PC-9 (cell line): Measurements from ENCODE around the gene RICTOR. TPM values are rescaled to one million over a fixed set of nuclear protein-coding genes. Genes with fewer than 3 reads are reported as not detected.

Experiments
- BruUV-seq: library from RNA; stranded (reverse); fragments of 400-500 nt; replicated peaks from 2 replicates; lab custom pipeline; 2021; lab: Mats Ljungman, UMichigan
- CTCF ChIA-PET: fragments of 300-600 bp; sonication (Branson Sonifier 250); formaldehyde crosslinking; loops from one replicate; lab custom pipeline; 2022; ENCODE audit warnings: antibody characterized with exemption; lab: Charles Lee
- POLR2A ChIA-PET: fragments of 300-600 bp; sonication (Branson Sonifier 250); formaldehyde crosslinking; loops from one replicate; lab custom pipeline; 2022; ENCODE audit warnings: antibody characterized with exemption; ENCODE audit not compliant: unreplicated experiment; lab: Charles Lee
- DNase-seq, 2 experiments: peaks; one replicate each; pipeline versions ENCODE4 v3.0.0 to v3.0.0-alpha.2; 2015 to 2022; ENCODE audit warnings: mixed read lengths in 1 of 2
- H2AFZ ChIP-seq: fragments of 200-600 bp; sonication (generic); 2 replicates; pipeline ENCODE4 v1.8.1; 2017; ENCODE audit warnings: antibody characterized with exemption
- H3F3A ChIP-seq: fragments of 200-600 bp; sonication (generic); 2 replicates; pipeline ENCODE4 v1.8.1; 2017; ENCODE audit warnings: antibody characterized with exemption, mild to moderate bottlenecking, low read depth; ENCODE audit not compliant: insufficient read depth
- H3K27ac ChIP-seq: fragments of 200-600 bp; sonication (generic); 2 replicates; pipeline ENCODE4 v1.6.1; 2016; ENCODE audit warnings: mixed run types
- H3K27me3 ChIP-seq: fragments of 200-600 bp; sonication (generic); 2 replicates; pipeline ENCODE4 v1.6.1; 2016; ENCODE audit warnings: low read depth, mixed run types; ENCODE audit not compliant: insufficient read depth
- H3K36me3 ChIP-seq: fragments of 200-600 bp; sonication (generic); 2 replicates; pipeline ENCODE4 v1.6.1; 2016; ENCODE audit warnings: low read depth, mixed run types
- H3K4me1 ChIP-seq: fragments of 200-600 bp; sonication (generic); replicated peaks from 2 replicates; pipeline ENCODE4 v1.6.1; 2016; ENCODE audit warnings: mixed run types; ENCODE audit not compliant: insufficient read depth
- H3K4me2 ChIP-seq: fragments of 200-600 bp; sonication (generic); 2 replicates; pipeline ENCODE4 v1.6.1; 2017; ENCODE audit warnings: mixed run types
- H3K4me3 ChIP-seq: fragments of 200-600 bp; sonication (generic); 2 replicates; pipeline ENCODE4 v1.6.1; 2016; ENCODE audit warnings: mixed run types
- H3K79me2 ChIP-seq: fragments of 200-600 bp; sonication (generic); 2 replicates; pipeline ENCODE4 v1.6.1; 2017; ENCODE audit warnings: low read depth, mixed run types
- H3K9me2 ChIP-seq: fragments of 200-600 bp; sonication (generic); 2 replicates; pipeline ENCODE4 v1.8.1; 2017; ENCODE audit warnings: mild to moderate bottlenecking; ENCODE audit not compliant: insufficient read depth
- H3K9me3 ChIP-seq: fragments of 200-600 bp; sonication (generic); 2 replicates; pipeline ENCODE4 v1.8.1; 2016; ENCODE audit warnings: low read depth; ENCODE audit not compliant: insufficient read depth
- H4K20me1 ChIP-seq: fragments of 200-600 bp; sonication (generic); 2 replicates; pipeline ENCODE4 v1.8.1; 2017; ENCODE audit not compliant: insufficient read depth
- EZH2 ChIP-seq: fragments of 200-600 bp; sonication (generic); IDR thresholded peaks from 2 replicates; pipeline ENCODE4 v1.8.0; 2017; ENCODE audit warnings: antibody characterized with exemption, low read depth
- intact Hi-C: fragments of 100-400 bp; cut with micrococcal nuclease; formaldehyde crosslinking; loops from one replicate; pipeline ENCODE4 v1.10.0; 2022; ENCODE audit not compliant: unreplicated experiment
- total RNA-seq: library from RNA; stranded (reverse); gene quantifications from 2 replicates; pipeline ENCODE4 v1.2.3, GENCODE V29; 2021
- TF ChIP-seq, protein P1 (sequence below): fragments of 200-600 bp; sonication (generic); conservative IDR thresholded peaks from 2 replicates; pipeline ENCODE4 v1.6.1; 2017; ENCODE audit warnings: mixed run types, antibody characterized with exemption, mild to moderate bottlenecking, moderate library complexity

RICTOR gene
- total RNA-seq, 1 experiment from 2014 or later = 103 TPM

DNA sequence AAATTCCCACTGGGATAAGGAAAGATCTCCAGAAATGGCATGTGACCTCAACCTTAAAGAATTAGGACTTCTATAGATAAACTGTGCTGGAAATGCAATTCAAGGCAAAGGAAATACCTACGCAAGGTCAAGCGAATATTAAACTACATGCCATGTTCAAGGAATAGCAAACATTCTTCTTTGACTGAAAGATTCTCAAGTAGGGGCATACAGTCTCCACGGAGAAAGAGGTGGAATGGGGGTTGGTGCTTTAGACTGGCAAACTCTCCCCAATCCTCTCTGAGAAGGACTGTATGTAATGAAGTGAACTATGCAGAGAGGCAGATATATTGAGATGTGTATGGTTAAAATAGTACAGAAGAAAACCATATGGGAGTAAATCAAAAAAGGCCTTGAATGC, 6.1 kb downstream of the RICTOR start:
- Histone ChIP-seq H3K4me2 (no peak overlapping the region), H3K4me1 (peaks cover 17% of the 10 kb centered on the region), H3K27ac (no peak overlapping the region), H3K9me3 (no peaks in the 10 kb centered on the region), H4K20me1 (peaks cover 32% of the 10 kb centered on the region), H3K4me3 (no peak overlapping the region), H3K36me3 (peaks cover 55% of the 10 kb centered on the region), H3F3A (peaks cover 8% of the 10 kb centered on the region), H3K79me2 (peaks cover 99% of the 10 kb centered on the region), H2AFZ (no peak overlapping the region), H3K9me2 (no peaks in the 10 kb centered on the region), H3K27me3 (no peaks in the 10 kb centered on the region)
- DNase-seq = no peak
- BruUV-seq = no TSS peak
- no peak for TF ChIP-seq EZH2
- intact Hi-C loops = no loop called here
- POLR2A ChIA-PET = no interaction called here
- CTCF ChIA-PET = interaction anchor here (0.6 kb wide), 1 partner anchor 746 kb away, joined by 5 read pairs; no protein-coding TSS in a partner anchor

DNA sequence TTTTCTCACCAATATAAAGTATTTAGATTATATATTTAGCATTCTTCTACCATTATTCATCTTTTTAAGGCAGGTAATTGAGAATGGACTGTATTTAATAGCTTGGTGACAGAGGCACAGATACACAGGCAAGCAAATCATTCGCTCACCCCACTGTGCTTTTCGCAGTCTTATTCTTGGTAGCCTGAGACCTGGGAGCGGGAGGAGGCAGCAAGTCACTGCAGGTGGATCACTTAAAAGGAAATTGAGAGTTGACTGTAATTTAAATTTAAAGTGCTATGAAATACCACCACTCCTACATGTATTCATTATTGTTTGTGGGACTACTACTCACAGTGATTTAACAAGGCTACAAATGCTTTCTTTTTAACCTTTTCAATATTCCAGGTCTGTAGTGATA, 9.7 kb downstream of the RICTOR start:
- no peaks in the 10 kb centered on the region for H3K9me2 ChIP-seq
- peaks cover 58% of the 10 kb centered on the region for H4K20me1 ChIP-seq
- BruUV-seq = no TSS peak
- no peaks in the 10 kb centered on the region for H3K9me3 ChIP-seq
- no peak overlapping the region for H3K27ac ChIP-seq
- H3K27me3 ChIP-seq = no peaks in the 10 kb centered on the region
- ChIA-PET POLR2A (no interaction called here), CTCF (no interaction called here)
- intact Hi-C loops = no loop called here
- peaks cover 100% of the 10 kb centered on the region for H3K79me2 ChIP-seq
- no peak overlapping the region for H3K4me3 ChIP-seq
- no peak overlapping the region for H2AFZ ChIP-seq
- H3K36me3 ChIP-seq = peaks cover 61% of the 10 kb centered on the region
- no peak overlapping the region for H3K4me2 ChIP-seq
- TF ChIP-seq, protein P1, sequence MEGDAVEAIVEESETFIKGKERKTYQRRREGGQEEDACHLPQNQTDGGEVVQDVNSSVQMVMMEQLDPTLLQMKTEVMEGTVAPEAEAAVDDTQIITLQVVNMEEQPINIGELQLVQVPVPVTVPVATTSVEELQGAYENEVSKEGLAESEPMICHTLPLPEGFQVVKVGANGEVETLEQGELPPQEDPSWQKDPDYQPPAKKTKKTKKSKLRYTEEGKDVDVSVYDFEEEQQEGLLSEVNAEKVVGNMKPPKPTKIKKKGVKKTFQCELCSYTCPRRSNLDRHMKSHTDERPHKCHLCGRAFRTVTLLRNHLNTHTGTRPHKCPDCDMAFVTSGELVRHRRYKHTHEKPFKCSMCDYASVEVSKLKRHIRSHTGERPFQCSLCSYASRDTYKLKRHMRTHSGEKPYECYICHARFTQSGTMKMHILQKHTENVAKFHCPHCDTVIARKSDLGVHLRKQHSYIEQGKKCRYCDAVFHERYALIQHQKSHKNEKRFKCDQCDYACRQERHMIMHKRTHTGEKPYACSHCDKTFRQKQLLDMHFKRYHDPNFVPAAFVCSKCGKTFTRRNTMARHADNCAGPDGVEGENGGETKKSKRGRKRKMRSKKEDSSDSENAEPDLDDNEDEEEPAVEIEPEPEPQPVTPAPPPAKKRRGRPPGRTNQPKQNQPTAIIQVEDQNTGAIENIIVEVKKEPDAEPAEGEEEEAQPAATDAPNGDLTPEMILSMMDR = no peak
- no peak for TF ChIP-seq EZH2
- H3K4me1 ChIP-seq = no peaks in the 10 kb centered on the region; the same call in 1 of the 2 replicates
- H3F3A ChIP-seq = no peaks in the 10 kb centered on the region; the same call in 1 of the 2 replicates
- DNase-seq = no peak

DNA sequence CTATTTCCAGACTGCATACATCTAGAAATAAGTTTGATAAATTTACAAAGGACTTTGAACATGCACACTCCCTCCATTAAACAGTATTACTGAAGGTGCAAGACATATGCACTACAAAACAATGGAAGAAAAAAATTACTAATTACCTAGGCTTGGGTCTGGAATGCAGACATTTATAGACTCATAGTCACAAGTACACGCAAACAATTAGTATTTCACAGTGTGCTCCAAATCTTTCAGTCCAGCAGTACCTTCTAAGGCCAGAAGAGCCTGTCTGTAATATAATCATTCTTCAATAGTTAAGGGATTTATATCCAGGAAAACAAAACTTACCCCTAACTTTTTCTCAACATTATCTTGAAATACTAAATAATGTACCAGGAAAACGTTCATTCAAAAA, 11.2 kb downstream of the RICTOR start:
- peaks cover 61% of the 10 kb centered on the region for H4K20me1 ChIP-seq
- H3K4me1 ChIP-seq = no peaks in the 10 kb centered on the region; the same call in 1 of the 2 replicates
- intact Hi-C loops = no loop called here
- H3K27ac ChIP-seq = 0 out of 2 replicates have a peak overlapping the region, but pooled peaks have one; percentile 0
- ChIA-PET CTCF (no interaction called here), POLR2A (interaction anchor here (0.6 kb wide), 1 partner anchor 192 kb away, joined by 3 read pairs; no protein-coding TSS in a partner anchor)
- no peak for DNase-seq
- no TSS peak for BruUV-seq
- no peaks in the 10 kb centered on the region for H3K9me3 ChIP-seq
- H3F3A ChIP-seq = no peaks in the 10 kb centered on the region; the same call in 1 of the 2 replicates
- H3K79me2 ChIP-seq = peaks cover 100% of the 10 kb centered on the region
- H3K4me2 ChIP-seq = no peak overlapping the region
- no peak overlapping the region for H3K4me3 ChIP-seq
- no peak for TF ChIP-seq EZH2
- TF ChIP-seq, protein P1 = no peak
- H3K36me3 ChIP-seq = peaks cover 47% of the 10 kb centered on the region
- no peaks in the 10 kb centered on the region for H3K27me3 ChIP-seq
- no peak overlapping the region for H2AFZ ChIP-seq
- H3K9me2 ChIP-seq = no peaks in the 10 kb centered on the region
